GM12878 (cell line): ENCODE measurements around the gene IL19. TPM values are rescaled to one million over a fixed set of nuclear protein-coding genes. Genes with fewer than 3 reads are reported as not detected.
A peak's percentile ranks its signal among the peaks of the same experiment; 100 is the strongest.

Source experiments
- ATAC-seq: fragments of 200-7000 bp; cut with Tn5 transposase; 3 replicates; pipeline ENCODE4 v1.9.1; 2020; ENCODE audit warnings: mild to moderate bottlenecking, moderate library complexity
- BruUV-seq: library from RNA; stranded (reverse); fragments of 400-500 nt; replicated peaks from 2 replicates; lab custom pipeline; 2021; lab: Mats Ljungman, UMichigan
- CTCF ChIA-PET: fragments of 300-600 bp; sonication (Branson Sonifier 250); formaldehyde crosslinking; extraction: SDS; loops from one replicate; lab custom pipeline; 2021; ENCODE audit warnings: inconsistent platforms; lab: Yijun Ruan, JAX
- POLR2A ChIA-PET: fragments of 350-600 bp; formaldehyde crosslinking; extraction: SDS; loops from one replicate; lab custom pipeline; 2021; ENCODE audit warnings: inconsistent platforms; lab: Charles Lee
- RAD21 ChIA-PET: fragments of 300-600 bp; sonication (Branson Sonifier 250); formaldehyde crosslinking; loops from one replicate; lab custom pipeline; 2023; ENCODE audit warnings: antibody characterized with exemption; ENCODE audit not compliant: unreplicated experiment; lab: Charles Lee
- SMC1A ChIA-PET: fragments of 300-600 bp; sonication (Branson Sonifier 250); formaldehyde crosslinking; loops from one replicate; lab custom pipeline; 2023; ENCODE audit not compliant: unreplicated experiment, uncharacterized antibody; lab: Charles Lee
- DNase-seq: peaks from one replicate; pipeline ENCODE4 v3.0.0-alpha.2; 2011; ENCODE audit warnings: low read depth, low spot score
- FAIRE-seq: peaks from 3 replicates; lab custom pipeline; 2011; peaks lifted over from hg19 to GRCh38; lab: Jason Lieb, UNC
- H2AFZ ChIP-seq: 2 replicates; pipeline ENCODE4 v1.6.0; 2011; ENCODE audit warnings: low read depth, low read length, control low read depth; ENCODE audit not compliant: control insufficient read depth
- H3K27ac ChIP-seq: 2 replicates; pipeline ENCODE4 v1.5.1; 2011; ENCODE audit warnings: control low read depth; ENCODE audit not compliant: control insufficient read depth, insufficient read depth
- H3K27me3 ChIP-seq, 2 experiments: replicated peaks in 1 of 2; 2 replicates each; pipeline versions ENCODE4 v1.6.0 to v1.6.1; 2011; ENCODE audit warnings: low read length in 1 of 2; ENCODE audit not compliant: control insufficient read depth in 2 of 2, insufficient read depth in 2 of 2
- H3K36me3 ChIP-seq, 2 experiments: 2 replicates each; pipeline ENCODE4 v1.5.1; 2011; ENCODE audit warnings: low read length in 1 of 2; ENCODE audit not compliant: control insufficient read depth in 2 of 2, insufficient read depth in 2 of 2
- H3K4me1 ChIP-seq: 2 replicates; pipeline ENCODE4 v1.6.1; 2011; ENCODE audit warnings: mild to moderate bottlenecking, low read length, moderate library complexity, mixed read lengths; ENCODE audit not compliant: control insufficient read depth, insufficient read depth
- H3K4me2 ChIP-seq: 2 replicates; pipeline ENCODE4 v1.6.0; 2011; ENCODE audit warnings: control low read depth; ENCODE audit not compliant: control insufficient read depth, insufficient read depth
- H3K4me3 ChIP-seq: fragments of 200-600 bp; sonication (generic); 2 replicates; pipeline ENCODE4 v1.5.1; 2016
- H3K79me2 ChIP-seq: 2 replicates; pipeline ENCODE4 v1.6.0; 2011; ENCODE audit warnings: low read length; ENCODE audit not compliant: control insufficient read depth, insufficient read depth
- H3K9ac ChIP-seq: 2 replicates; pipeline ENCODE4 v1.8.0; 2011; ENCODE audit warnings: low read length, control low read depth, mixed read lengths; ENCODE audit not compliant: control insufficient read depth, insufficient read depth
- H3K9me3 ChIP-seq: replicated peaks from 3 replicates; pipeline ENCODE4 v1.5.1; 2011; ENCODE audit warnings: mild to moderate bottlenecking, low read length; ENCODE audit not compliant: control insufficient read depth, insufficient read depth
- H4K20me1 ChIP-seq: 2 replicates; pipeline ENCODE4 v1.6.0; 2011; ENCODE audit not compliant: control insufficient read depth, insufficient read depth
- ASH2L ChIP-seq: fragments of 300-600, 200-600 bp; sonication (generic); IDR thresholded peaks from 2 replicates; pipeline ENCODE4 v1.6.1; 2017; ENCODE audit warnings: low read depth, mild to moderate bottlenecking, borderline replicate concordance
- CREM ChIP-seq: IDR thresholded peaks from 2 replicates; pipeline ENCODE4 v1.6.1; 2014; ENCODE audit warnings: antibody characterized with exemption, low read depth
- E2F4 ChIP-seq: IDR thresholded peaks from 2 replicates; pipeline ENCODE4 v1.6.1; 2012; ENCODE audit warnings: low read depth, low read length, improper control_type of control experiment
- ETV6 ChIP-seq, 2 experiments: fragments of 450-650 bp in 1 of 2; IDR thresholded peaks in 1 of 2; conservative IDR thresholded peaks in 1 of 2; 2 replicates each; pipeline ENCODE4 v1.6.1; 2014; ENCODE audit warnings: antibody characterized with exemption in 1 of 2, borderline replicate concordance in 1 of 2, low read depth in 1 of 2, mild to moderate bottlenecking in 1 of 2, moderate library complexity in 1 of 2
- FOXM1 ChIP-seq: IDR thresholded peaks from 2 replicates; pipeline ENCODE4 v1.6.1; 2012; ENCODE audit warnings: low read depth, mild to moderate bottlenecking, inconsistent platforms, low read length, moderate library complexity
- GATAD2B ChIP-seq: fragments of 450-650 bp; conservative IDR thresholded peaks from 2 replicates; pipeline ENCODE4 v1.6.1; 2017; ENCODE audit warnings: low read depth, mild to moderate bottlenecking, moderate library complexity
- HCFC1 ChIP-seq: fragments of 150-350 bp; IDR thresholded peaks from 2 replicates; pipeline ENCODE4 v1.6.1; 2014; ENCODE audit warnings: low read length
- HDGF ChIP-seq: fragments of 450-650 bp; IDR thresholded peaks from 2 replicates; pipeline ENCODE4 v1.6.1; 2016; ENCODE audit warnings: antibody characterized with exemption
- IKZF2 ChIP-seq, 2 experiments: fragments of 450-650 bp; IDR thresholded peaks; 2 replicates each; pipeline ENCODE4 v1.6.1; 2017; ENCODE audit warnings: mild to moderate bottlenecking in 2 of 2, moderate library complexity in 2 of 2
- NR2F1 ChIP-seq: fragments of 450-650 bp; conservative IDR thresholded peaks from 2 replicates; pipeline ENCODE4 v1.6.1; 2017; ENCODE audit warnings: mild to moderate bottlenecking
- NRF1 ChIP-seq: conservative IDR thresholded peaks from 2 replicates; pipeline ENCODE4 v1.6.1; 2011; ENCODE audit warnings: mild to moderate bottlenecking, low read depth, low read length, improper control_type of control experiment
- POLR2AphosphoS2 ChIP-seq: IDR thresholded peaks from 2 replicates; pipeline ENCODE4 v1.6.1; 2011; ENCODE audit warnings: low read depth, mild to moderate bottlenecking, low read length, improper control_type of control experiment, moderate library complexity
- SKIL ChIP-seq: fragments of 450-650 bp; IDR thresholded peaks from 2 replicates; pipeline ENCODE4 v1.6.1; 2017; ENCODE audit warnings: mild to moderate bottlenecking, low read depth, inconsistent platforms; ENCODE audit not compliant: poor library complexity, severe bottlenecking
- SRF ChIP-seq, 2 experiments: IDR thresholded peaks; 2 replicates each; pipeline ENCODE4 v1.6.1; 2011; ENCODE audit warnings: low read depth in 2 of 2, low read length in 2 of 2, mild to moderate bottlenecking in 1 of 2, moderate library complexity in 1 of 2
- YY1 ChIP-seq: IDR thresholded peaks from 2 replicates; pipeline ENCODE4 v1.6.1; 2011; ENCODE audit warnings: low read depth, mild to moderate bottlenecking, low read length
- ZBTB11 ChIP-seq: fragments of 450-650 bp; formaldehyde crosslinking; IDR thresholded peaks from 2 replicates; pipeline ENCODE4 v1.5.0; 2022; ENCODE audit warnings: mild to moderate bottlenecking, missing genetic modification characterization
- WGBS: methylation state at CpG from one replicate; pipeline ENCODE4 v1.1.6; 2016; ENCODE audit warnings: low lambda C conversion rate; ENCODE audit not compliant: insufficient replicate concordance, insufficient coverage; ENCODE audit errors: missing lambda C conversion rate; 5-methylcytosine and 5-hydroxymethylcytosine counted together
- in situ Hi-C: fragments of 300-500 bp; cut with MboI; formaldehyde crosslinking; loops from 9 replicates; pipeline ENCODE4 v1.14.3; 2018; ENCODE audit warnings: mixed read lengths
- intact Hi-C: fragments of 100-400 bp; cut with micrococcal nuclease; formaldehyde crosslinking; loops from one replicate; pipeline ENCODE4 v1.14.2; 2022; ENCODE audit not compliant: unreplicated experiment
- polyA plus RNA-seq, 11 experiments: library from polyadenylated mRNA; depleted of rRNA in 4 of 11; unstranded in 6 of 11; stranded (reverse) in 5 of 11; fragments of >200 nt; fragmentation: Nextera tagmentation in 4 of 11; fragmentation: Illumina TruSeq in 1 of 11; extraction: Ambion mirVana in 4 of 11; extraction: Trizol in 1 of 11; gene quantifications; 1 replicate in 1 of 11; 2 replicates in 10 of 11; pipeline versions ENCODE4 v1.2.1 to v1.2.3, GENCODE V29; 2011 to 2016; ENCODE audit warnings: inconsistent platforms in 2 of 11, missing spikeins in 2 of 11, low read depth in 1 of 11
- total RNA-seq, 4 experiments: library from RNA; depleted of rRNA in 3 of 4; stranded (reverse); fragments of >200 nt in 3 of 4; fragmentation: Illumina TruSeq in 1 of 4; extraction: Trizol in 1 of 4; gene quantifications; 2 replicates each; pipeline versions ENCODE4 v1.2.1 to v1.2.3, GENCODE V29; 2013 to 2021

Gene IL19
- total and polyA plus RNA-seq, 10 of the 15 experiments (the other 5 are each of a cell fraction or from before 2014, with no cell fraction given): 0.10 to 0.73 (median 0.28) TPM; not detected in 6

GRCh38 chr1:206832352-206832880 lies 61.8 kb downstream of the IL19 start (continued):
- no peak for TF ChIP-seq SKIL
- no peak for TF ChIP-seq E2F4
- TF ChIP-seq ETV6 (conservative IDR thresholded peaks at IDR 0.05 in 1 of 2, IDR thresholded peaks at IDR 0.05 in 1 of 2; ENCODE audit: borderline replicate concordance in 1 of 2, low read depth in 1 of 2): no peak
- TF ChIP-seq GATAD2B: no peak
- no peak for TF ChIP-seq SRF (IDR thresholded peaks at IDR 0.05; ENCODE audit: low read depth in 2 of 2, low read length in 2 of 2)
- TF ChIP-seq FOXM1: no peak

GRCh38 chr1:206833106-206833680 lies 62.6 kb downstream of the IL19 start:
- DNase-seq: no peak
- no peak for FAIRE-seq
- H3K4me2 ChIP-seq: peak overlapping the region; percentile 57
- in situ Hi-C loops (no loop called here), intact Hi-C loops (no loop called here)
- no peaks in the 10 kb centered on the region for H3K36me3 ChIP-seq
- H3K79me2 ChIP-seq: no peaks in the 10 kb centered on the region
- peak; percentile 56 for ATAC-seq
- ChIA-PET POLR2A (no interaction called here), SMC1A (interaction anchor here (0.6 to 3.3 kb wide), 17 partner anchors 13 to 204 kb away, joined by 3 to 20 read pairs (median 3); partner anchors contain the start of gene DYRK3), RAD21 (interaction anchor here (1.3 to 3.5 kb wide), 4 partner anchors 16 to 149 kb away, joined by 3 to 12 read pairs (median 5); partner anchors contain the start of gene IL10), CTCF (interaction anchor here (1.1 to 3.9 kb wide), 13 partner anchors 11 to 226 kb away, joined by 3 to 23 read pairs (median 4); partner anchors contain the start of genes IL19 and IL20)
- H3K4me3 ChIP-seq: no peak overlapping the region
- H3K4me1 ChIP-seq: peaks cover 45% of the 10 kb centered on the region
- H3K9me3 ChIP-seq: no peaks in the 10 kb centered on the region
- H4K20me1 ChIP-seq: no peaks in the 10 kb centered on the region
- H2AFZ ChIP-seq: no peak overlapping the region
- no peak overlapping the region for H3K9ac ChIP-seq
- WGBS: 20% methylated on average over 2 of the region's 2 CpGs
- no TSS peak for BruUV-seq
- no peaks in the 10 kb centered on the region; a peak in 1 of 4 replicates for H3K27me3 ChIP-seq
- no peak overlapping the region for H3K27ac ChIP-seq
- TF ChIP-seq ASH2L (no peak), HDGF (no peak), POLR2AphosphoS2 (no peak), NRF1 (no peak), CREM (no peak), IKZF2 (IDR thresholded peaks at IDR 0.05) (peak in 1 of 2 experiments; percentile 23; a peak in 1 of 4 replicates), YY1 (no peak), HCFC1 (no peak), ZBTB11 (CRISPR knock-in tag) (no peak), NR2F1 (no peak)
